ENCODE measurements around the gene HES1. TPM values are rescaled to one million over a fixed set of nuclear protein-coding genes. Genes with fewer than 3 reads are reported as not detected.

The HES1 gene
- total RNA-seq: 32.6 and 36.2 TPM in 2 replicates
- long read RNA-seq, partial matches to known transcripts: 3 of 4 reads
- long read RNA-seq, other reads (novel, unspliced or antisense): 1 of 4 reads

- peak within 1 kb of the TSS; percentile 90 for H3K27ac Mint-ChIP-seq (ENCODE audit: unreplicated experiment)
- peaks cover 74% of the 10 kb centered on the region for H3K4me1 Mint-ChIP-seq
- H3K9me3 Mint-ChIP-seq: no peaks in the 10 kb centered on the region
- TF ChIP-seq CTCF (conservative IDR thresholded peaks at IDR 0.05): no peak
- H3K27me3 Mint-ChIP-seq (ENCODE audit: low read depth): peaks cover 54% of the 10 kb centered on the region
- peak; percentile 87 for DNase-seq (ENCODE audit: low read depth, low spot score)
- peak within 1 kb of the TSS; percentile 98 for H3K4me3 Mint-ChIP-seq
- H3K36me3 Mint-ChIP-seq (ENCODE audit: low read depth): no peaks in the 10 kb centered on the region
Measured at GRCh38 chr3:194135806-194136518, at the start of gene HES1. Gene HES1, plus strand, starts transcription at chr3:194136148. Its CDS starts 233 bp downstream, at chr3:194136381.

GRCh38 chr3:194086388-194087075 lies 49.4 kb upstream of the HES1 start:
- Mint-ChIP-seq H3K36me3 (ENCODE audit: low read depth) (no peaks in the 10 kb centered on the region), H3K27me3 (ENCODE audit: low read depth) (peaks cover 61% of the 10 kb centered on the region), H3K4me3 (no peak overlapping the region), H3K9me3 (no peaks in the 10 kb centered on the region), H3K27ac (ENCODE audit: unreplicated experiment) (no peak overlapping the region), H3K4me1 (peaks cover 40% of the 10 kb centered on the region)
- TF ChIP-seq CTCF (conservative IDR thresholded peaks at IDR 0.05): no peak
- DNase-seq (ENCODE audit: low read depth, low spot score): no peak

GRCh38 chr3:194087280-194087679 lies 48.7 kb upstream of the HES1 start:
- Mint-ChIP-seq H3K27ac (ENCODE audit: unreplicated experiment) (no peak overlapping the region), H3K27me3 (ENCODE audit: low read depth) (peaks cover 56% of the 10 kb centered on the region), H3K4me1 (peaks cover 41% of the 10 kb centered on the region), H3K36me3 (ENCODE audit: low read depth) (no peaks in the 10 kb centered on the region), H3K9me3 (no peaks in the 10 kb centered on the region), H3K4me3 (no peak overlapping the region)
- TF ChIP-seq CTCF (conservative IDR thresholded peaks at IDR 0.05): no peak
- DNase-seq (ENCODE audit: low read depth, low spot score): no peak

- no peak for DNase-seq (ENCODE audit: low read depth, low spot score)
- no peak for TF ChIP-seq CTCF (conservative IDR thresholded peaks at IDR 0.05)
- Mint-ChIP-seq H3K36me3 (ENCODE audit: low read depth) (no peaks in the 10 kb centered on the region), H3K4me3 (no peak overlapping the region), H3K27me3 (ENCODE audit: low read depth) (peaks cover 47% of the 10 kb centered on the region), H3K9me3 (no peaks in the 10 kb centered on the region), H3K4me1 (peaks cover 41% of the 10 kb centered on the region), H3K27ac (ENCODE audit: unreplicated experiment) (no peak overlapping the region)
Measured at GRCh38 chr3:194087995-194088855, 47.7 kb upstream of the HES1 start.
